Testis (tissue), 3 donors: ENCODE results near the gene IGF2R. TPM values are rescaled to one million over a fixed set of nuclear protein-coding genes. Genes with fewer than 3 reads are reported as not detected.

ENCODE experiments used
- DNase-seq: peaks from one replicate; pipeline ENCODE4 v3.0.0-alpha.2; 2019
- H3K27ac ChIP-seq, 2 donors: fragments of 200-600 bp; sonication (generic); one replicate each; pipeline ENCODE4 v1.5.1; 2019
- H3K27me3 ChIP-seq: fragments of 200-600 bp; sonication (generic); one replicate; pipeline ENCODE4 v1.5.1; 2019
- H3K36me3 ChIP-seq: fragments of 200-600 bp; sonication (generic); one replicate; pipeline ENCODE4 v1.5.1; 2017; ENCODE audit warnings: low read depth; ENCODE audit errors: missing control alignments
- H3K4me1 ChIP-seq: fragments of 200-600 bp; sonication (generic); one replicate; pipeline ENCODE4 v1.5.1; 2019
- H3K4me3 ChIP-seq, 2 donors: fragments of 200-600 bp; sonication (generic); one replicate each; pipeline ENCODE4 v1.5.1; 2017 to 2019
- H3K9me3 ChIP-seq: fragments of 200-600 bp; sonication (generic); one replicate; pipeline ENCODE4 v1.5.1; 2017
- POLR2A ChIP-seq: fragments of 450-650 bp; IDR thresholded peaks from one replicate; pipeline ENCODE4 v1.6.1; 2017; ENCODE audit warnings: antibody characterized with exemption, mild to moderate bottlenecking, moderate library complexity
- WGBS, 2 donors: methylation state at CpG; one replicate each; pipeline ENCODE4 v1.1.5; 2018; 5-methylcytosine and 5-hydroxymethylcytosine counted together
- intact Hi-C: fragments of 100-400 bp; cut with DNase I; formaldehyde crosslinking; loops from one replicate; pipeline ENCODE4 v1.15.1; 2023; ENCODE audit warnings: low total_unique reads
- polyA plus RNA-seq: library from polyadenylated mRNA; stranded (reverse); fragments of 350-450 nt; fragmentation: Illumina TruSeq; extraction: RNeasy Lipid Tissue Mini Kit (QIAGEN cat#74804); gene quantifications from one replicate; pipeline ENCODE4 v1.2.3, GENCODE V29; 2014; ENCODE audit warnings: low read depth, low replicate concordance; ENCODE audit not compliant: insufficient read depth
- total RNA-seq, 2 donors: library from RNA; depleted of rRNA; stranded (reverse); fragments of >200 nt; gene quantifications; one replicate each; pipeline ENCODE4 v1.2.3, GENCODE V29; 2016
- TF ChIP-seq, protein P1 (sequence below), 3 experiments: fragments of 450-650 bp in 2 of 3; fragments of 200-600 bp in 1 of 3; sonication (generic) in 1 of 3; IDR thresholded peaks; one replicate each; pipeline ENCODE4 v1.5.1; 2016 to 2019; ENCODE audit warnings: antibody characterized with exemption in 3 of 3, mild to moderate bottlenecking in 2 of 3, moderate library complexity in 1 of 3

IGF2R gene
- total and polyA plus RNA-seq, 3 donors from 2014 or later = 47.3 to 109 (median 84.6) TPM

- intact Hi-C loops = no loop called here
- Histone ChIP-seq H3K36me3 (no peaks in the 10 kb centered on the region), H3K4me3 (no peak overlapping the region), H3K27me3 (no peaks in the 10 kb centered on the region), H3K27ac (no peak overlapping the region), H3K9me3 (no peaks in the 10 kb centered on the region), H3K4me1 (no peaks in the 10 kb centered on the region)
- 95% methylated on average over 2 of the region's 2 CpGs; no CpG with 5 or more reads in 1 of the 2 donors for WGBS, 2 donors
- DNase-seq = no peak
- TF ChIP-seq, protein P1, sequence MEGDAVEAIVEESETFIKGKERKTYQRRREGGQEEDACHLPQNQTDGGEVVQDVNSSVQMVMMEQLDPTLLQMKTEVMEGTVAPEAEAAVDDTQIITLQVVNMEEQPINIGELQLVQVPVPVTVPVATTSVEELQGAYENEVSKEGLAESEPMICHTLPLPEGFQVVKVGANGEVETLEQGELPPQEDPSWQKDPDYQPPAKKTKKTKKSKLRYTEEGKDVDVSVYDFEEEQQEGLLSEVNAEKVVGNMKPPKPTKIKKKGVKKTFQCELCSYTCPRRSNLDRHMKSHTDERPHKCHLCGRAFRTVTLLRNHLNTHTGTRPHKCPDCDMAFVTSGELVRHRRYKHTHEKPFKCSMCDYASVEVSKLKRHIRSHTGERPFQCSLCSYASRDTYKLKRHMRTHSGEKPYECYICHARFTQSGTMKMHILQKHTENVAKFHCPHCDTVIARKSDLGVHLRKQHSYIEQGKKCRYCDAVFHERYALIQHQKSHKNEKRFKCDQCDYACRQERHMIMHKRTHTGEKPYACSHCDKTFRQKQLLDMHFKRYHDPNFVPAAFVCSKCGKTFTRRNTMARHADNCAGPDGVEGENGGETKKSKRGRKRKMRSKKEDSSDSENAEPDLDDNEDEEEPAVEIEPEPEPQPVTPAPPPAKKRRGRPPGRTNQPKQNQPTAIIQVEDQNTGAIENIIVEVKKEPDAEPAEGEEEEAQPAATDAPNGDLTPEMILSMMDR (IDR thresholded peaks at IDR 0.05) = no peak
These were observed 147.5 kb downstream of the IGF2R start for GRCh38 chr6:160116411-160116810.

- no peak overlapping the region for H3K27ac ChIP-seq
- DNase-seq = no peak
- intact Hi-C loops = no loop called here
- H3K27me3 ChIP-seq = no peaks in the 10 kb centered on the region
- H3K4me3 ChIP-seq = no peak overlapping the region
- H3K4me1 ChIP-seq = no peaks in the 10 kb centered on the region
- WGBS, 2 donors = 85 to 88% methylated on average over 4 to 5 of the region's 6 CpGs
- H3K36me3 ChIP-seq = no peaks in the 10 kb centered on the region
- no peaks in the 10 kb centered on the region for H3K9me3 ChIP-seq
- TF ChIP-seq, protein P1 (IDR thresholded peaks at IDR 0.05) = no peak
- TF ChIP-seq POLR2A = no peak
These were observed 148.3 kb downstream of the IGF2R start for GRCh38 chr6:160117137-160117536.

GRCh38 chr6:160118620-160119229, 149.8 kb downstream of the IGF2R start:
- H3K4me1 ChIP-seq = no peaks in the 10 kb centered on the region
- intact Hi-C loops = no loop called here
- DNase-seq = no peak
- H3K4me3 ChIP-seq = no peak overlapping the region
- H3K36me3 ChIP-seq = no peaks in the 10 kb centered on the region
- H3K27ac ChIP-seq = no peak overlapping the region
- WGBS, 2 donors = 86 to 91% methylated on average over 4 to 5 of the region's 5 CpGs
- TF ChIP-seq, protein P1 (IDR thresholded peaks at IDR 0.05) = no peak
- no peak for TF ChIP-seq POLR2A
- no peaks in the 10 kb centered on the region for H3K9me3 ChIP-seq
- no peaks in the 10 kb centered on the region for H3K27me3 ChIP-seq

GRCh38 chr6:160120087-160120486, 151.2 kb downstream of the IGF2R start:
- no peak for TF ChIP-seq POLR2A
- TF ChIP-seq, protein P1 (IDR thresholded peaks at IDR 0.05) = no peak
- Histone ChIP-seq H3K36me3 (no peaks in the 10 kb centered on the region), H3K27me3 (no peaks in the 10 kb centered on the region), H3K4me3 (no peak overlapping the region), H3K27ac (no peak overlapping the region), H3K4me1 (no peaks in the 10 kb centered on the region), H3K9me3 (no peaks in the 10 kb centered on the region)
- intact Hi-C loops = no loop called here
- 89 to 91% methylated on average over 1 of the region's 1 CpG for WGBS, 2 donors
- no peak for DNase-seq

DNA sequence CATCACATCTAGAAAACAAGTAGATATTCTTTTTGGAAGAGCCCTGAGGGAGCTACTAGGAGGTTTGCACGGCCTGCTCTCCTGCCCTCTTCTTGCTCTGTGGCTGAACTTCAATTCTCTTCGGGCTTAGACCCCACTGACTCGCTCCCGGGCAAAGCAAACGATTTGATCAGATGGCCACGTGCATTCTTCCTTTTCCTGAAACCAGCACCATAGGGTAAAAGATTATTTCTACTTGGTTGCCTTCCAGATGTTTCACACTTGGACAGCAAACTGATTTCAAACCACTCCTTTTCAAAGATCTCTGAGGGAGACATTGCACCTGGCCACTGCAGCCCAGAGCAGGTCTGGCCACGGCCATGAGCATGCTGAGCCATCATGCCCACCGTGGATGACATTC, 152.7 kb downstream of the IGF2R start, which contains the start of gene SLC22A1:
Gene SLC22A1, plus strand, starts transcription at position 258 of the 400 bp plus-strand sequence. Its CDS starts 121 bp downstream, at position 379.
- Histone ChIP-seq H3K27me3 (no peaks in the 10 kb centered on the region), H3K9me3 (no peaks in the 10 kb centered on the region), H3K36me3 (no peaks in the 10 kb centered on the region), H3K27ac (no peak within 1 kb of the TSS), H3K4me1 (no peaks in the 10 kb centered on the region), H3K4me3 (no peak within 1 kb of the TSS)
- WGBS, 2 donors = 80 to 91% methylated on average over 8 of the region's 8 CpGs
- no peak for DNase-seq
- intact Hi-C loops = no loop called here
- TF ChIP-seq POLR2A = no peak
- TF ChIP-seq, protein P1 (IDR thresholded peaks at IDR 0.05) = no peak
